Measurements from ENCODE around the gene HMGB4. TPM values are rescaled to one million over a fixed set of nuclear protein-coding genes. Genes with fewer than 3 reads are reported as not detected.

HMGB4 gene
- total RNA-seq, 2 experiments from 2014 or later = not detected

DNA sequence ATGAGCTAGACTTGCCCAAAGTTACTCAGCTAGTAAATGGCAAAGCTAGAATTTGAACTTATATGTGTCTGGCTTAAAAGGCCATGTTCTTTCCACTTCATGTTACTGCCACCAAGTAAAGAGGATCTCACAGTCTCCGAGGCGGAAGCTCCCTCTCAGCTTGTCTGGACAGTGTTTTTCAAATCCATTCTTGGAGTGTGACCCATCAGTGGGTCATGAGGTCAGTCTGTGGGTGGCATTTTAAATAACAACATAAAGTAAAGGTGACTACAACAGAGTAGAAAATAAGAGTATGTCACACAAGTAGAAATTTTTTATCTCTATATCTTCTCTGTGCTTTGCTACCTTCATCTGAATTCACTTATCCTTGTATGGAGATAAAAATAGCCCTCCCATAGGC, 3.2 kb upstream of the HMGB4 start:
- H3K9me3 ChIP-seq (ENCODE audit: control insufficient read depth in 1 of 2, insufficient read depth in 1 of 2, low read length in 2 of 2) = peaks cover 0 to 3% of the 10 kb centered on the region in 2 experiments
- DNase-seq = no peak
- H3K27me3 Mint-ChIP-seq = peaks cover 43% of the 10 kb centered on the region
- no peaks in the 10 kb centered on the region for H3K4me1 Mint-ChIP-seq (ENCODE audit: low read depth)
- ChIA-PET CTCF (no interaction called here), POLR2A (no interaction called here)
- intact Hi-C loops (cut with DNase I, micrococcal nuclease) = no loop called here
- no peak for TF ChIP-seq CTCF (IDR thresholded peaks at IDR 0.05)
- H3K9me3 Mint-ChIP-seq = no peaks in the 10 kb centered on the region
- no peaks in the 10 kb centered on the region for H3K4me1 ChIP-seq (ENCODE audit: insufficient read depth, low read length)
- H3K27ac Mint-ChIP-seq = no peak overlapping the region
- no peak for ATAC-seq (ENCODE audit: poor library complexity)
- no peak overlapping the region for H3K4me3 Mint-ChIP-seq
- peaks cover 6 to 8% of the 10 kb centered on the region in 2 experiments for H3K27me3 ChIP-seq (ENCODE audit: control insufficient read depth in 1 of 2, insufficient read depth in 2 of 2, low read length in 2 of 2)
- H3K36me3 Mint-ChIP-seq (ENCODE audit: low read depth) = no peaks in the 10 kb centered on the region
- no peak overlapping the region for H3K4me3 ChIP-seq (ENCODE audit: low read length)
- H3K27ac ChIP-seq (ENCODE audit: low read depth in 1 of 2, low read length in 2 of 2) = no peak overlapping the region
- H3K36me3 ChIP-seq (ENCODE audit: insufficient read depth, low read length) = no peaks in the 10 kb centered on the region

DNA sequence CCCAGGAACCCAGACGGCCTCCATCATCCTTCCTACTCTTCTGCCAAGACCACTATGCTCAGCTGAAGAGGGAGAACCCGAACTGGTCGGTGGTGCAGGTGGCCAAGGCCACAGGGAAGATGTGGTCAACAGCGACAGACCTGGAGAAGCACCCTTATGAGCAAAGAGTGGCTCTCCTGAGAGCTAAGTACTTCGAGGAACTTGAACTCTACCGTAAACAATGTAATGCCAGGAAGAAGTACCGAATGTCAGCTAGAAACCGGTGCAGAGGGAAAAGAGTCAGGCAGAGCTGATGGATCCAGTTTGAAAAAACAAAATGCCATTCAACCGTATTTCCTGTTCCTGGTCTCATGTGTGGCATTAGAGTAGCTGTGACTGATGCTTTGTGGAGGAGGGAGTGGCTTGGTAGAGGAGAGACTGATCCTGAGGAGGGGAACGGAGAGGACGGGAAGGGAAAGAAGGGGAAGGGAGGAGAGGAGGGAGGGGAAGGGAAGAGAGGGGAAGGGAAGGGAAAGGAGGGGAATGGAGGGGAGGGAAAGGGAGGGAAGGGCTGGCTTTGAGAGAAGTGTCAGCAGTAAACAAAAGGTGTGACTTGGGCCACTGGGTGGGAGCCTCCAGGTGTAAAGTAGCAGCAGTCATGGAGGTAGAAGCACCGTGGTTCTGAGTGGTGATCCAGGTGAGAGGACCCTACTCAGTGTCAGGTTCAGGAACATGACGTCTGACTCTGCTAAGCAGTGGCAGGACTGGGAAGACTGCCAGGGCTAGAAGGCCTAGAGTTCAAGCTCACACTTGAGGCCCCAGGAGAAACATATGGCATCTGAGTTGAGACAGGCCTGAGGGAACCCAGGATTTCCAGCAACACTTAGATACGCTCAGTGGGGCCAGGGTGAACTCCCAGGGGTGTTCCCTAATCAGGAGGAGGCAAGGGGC, 846 bp downstream of the HMGB4 start:
- Histone ChIP-seq H3K27me3 (ENCODE audit: control insufficient read depth in 1 of 2, insufficient read depth in 2 of 2, low read length in 2 of 2) (peaks cover 0 to 8% of the 10 kb centered on the region in 2 experiments), H3K4me3 (ENCODE audit: low read length) (no peak overlapping the region), H3K9me3 (ENCODE audit: control insufficient read depth in 1 of 2, insufficient read depth in 1 of 2, low read length in 2 of 2) (no peaks in the 10 kb centered on the region), H3K36me3 (ENCODE audit: insufficient read depth, low read length) (no peaks in the 10 kb centered on the region), H3K27ac (ENCODE audit: low read depth in 1 of 2, low read length in 2 of 2) (no peak overlapping the region), H3K4me1 (ENCODE audit: insufficient read depth, low read length) (no peaks in the 10 kb centered on the region)
- Mint-ChIP-seq H3K27me3 (peaks cover 49% of the 10 kb centered on the region), H3K27ac (no peak overlapping the region), H3K4me1 (ENCODE audit: low read depth) (no peaks in the 10 kb centered on the region), H3K9me3 (no peaks in the 10 kb centered on the region), H3K4me3 (no peak overlapping the region), H3K36me3 (ENCODE audit: low read depth) (no peaks in the 10 kb centered on the region)
- DNase-seq = no peak
- ATAC-seq (ENCODE audit: poor library complexity) = no peak
- ChIA-PET POLR2A (no interaction called here), CTCF (no interaction called here)
- TF ChIP-seq CTCF (IDR thresholded peaks at IDR 0.05) = no peak
- intact Hi-C loops (cut with DNase I, micrococcal nuclease) = no loop called here

GRCh38 chr1:33866281-33866680, 2.4 kb downstream of the HMGB4 start:
- ATAC-seq (ENCODE audit: poor library complexity) (no peak), DNase-seq (no peak)

More at GRCh38 chr1:33866281-33866680, 2.4 kb downstream of the HMGB4 start:
- H3K27ac Mint-ChIP-seq = no peak overlapping the region
- H3K27me3 ChIP-seq (ENCODE audit: control insufficient read depth in 1 of 2, insufficient read depth in 2 of 2, low read length in 2 of 2) = peaks cover 0 to 8% of the 10 kb centered on the region in 2 experiments
- peaks cover 45% of the 10 kb centered on the region for H3K27me3 Mint-ChIP-seq
- H3K4me3 ChIP-seq (ENCODE audit: low read length) = no peak overlapping the region
- H3K27ac ChIP-seq (ENCODE audit: low read depth in 1 of 2, low read length in 2 of 2) = no peak overlapping the region
- H3K4me3 Mint-ChIP-seq = no peak overlapping the region
- ChIA-PET POLR2A (no interaction called here), CTCF (no interaction called here)
- no peaks in the 10 kb centered on the region for H3K9me3 Mint-ChIP-seq
- intact Hi-C loops (cut with DNase I, micrococcal nuclease) = no loop called here
- no peaks in the 10 kb centered on the region for H3K4me1 ChIP-seq (ENCODE audit: insufficient read depth, low read length)
- H3K4me1 Mint-ChIP-seq (ENCODE audit: low read depth) = no peaks in the 10 kb centered on the region
- no peaks in the 10 kb centered on the region for H3K36me3 Mint-ChIP-seq (ENCODE audit: low read depth)
- no peak for TF ChIP-seq CTCF (IDR thresholded peaks at IDR 0.05)
- H3K36me3 ChIP-seq (ENCODE audit: insufficient read depth, low read length) = no peaks in the 10 kb centered on the region
- H3K9me3 ChIP-seq (ENCODE audit: control insufficient read depth in 1 of 2, insufficient read depth in 1 of 2, low read length in 2 of 2) = no peaks in the 10 kb centered on the region

Data from CD4-positive, alpha-beta T cell (primary cell).